ENCODE data around the gene DDAH1.

DDAH1 gene

GRCh38 chr1:85343213-85343611 is 121.7 kb downstream of the DDAH1 start:
- no peak overlapping the region for H3K27ac ChIP-seq
- TF ChIP-seq ZFX (IDR thresholded peaks at IDR 0.05) (no peak), CTCF (conservative IDR thresholded peaks at IDR 0.05) (no peak)

GRCh38 chr1:85342207-85342606 is 122.8 kb downstream of the DDAH1 start:
- TF ChIP-seq ZFX (IDR thresholded peaks at IDR 0.05) = no peak
- TF ChIP-seq CTCF (conservative IDR thresholded peaks at IDR 0.05) = no peak
- H3K27ac ChIP-seq = no peak overlapping the region

GRCh38 chr1:85340427-85340826 is 124.5 kb downstream of the DDAH1 start:
- TF ChIP-seq CTCF (conservative IDR thresholded peaks at IDR 0.05) (no peak), ZFX (IDR thresholded peaks at IDR 0.05) (no peak)
- H3K27ac ChIP-seq = no peak overlapping the region

- TF ChIP-seq CTCF (conservative IDR thresholded peaks at IDR 0.05) = no peak
- TF ChIP-seq ZFX (IDR thresholded peaks at IDR 0.05) = no peak
- no peak overlapping the region for H3K27ac ChIP-seq
These were observed 125.1 kb downstream of the DDAH1 start for GRCh38 chr1:85339656-85340399.

- TF ChIP-seq CTCF (conservative IDR thresholded peaks at IDR 0.05) (no peak), ZFX (IDR thresholded peaks at IDR 0.05) (no peak)
These were observed 125.9 kb downstream of the DDAH1 start for GRCh38 chr1:85339089-85339488.

GRCh38 chr1:85334962-85335361 is 130.0 kb downstream of the DDAH1 start:
- TF ChIP-seq CTCF (conservative IDR thresholded peaks at IDR 0.05) = no peak
- TF ChIP-seq ZFX (IDR thresholded peaks at IDR 0.05) = no peak
- H3K27ac ChIP-seq = no peak overlapping the region

More at GRCh38 chr1:85339089-85339488, 125.9 kb downstream of the DDAH1 start:
- H3K27ac ChIP-seq = no peak overlapping the region

GRCh38 chr1:85333186-85333585 is 131.8 kb downstream of the DDAH1 start:
- no peak overlapping the region for H3K27ac ChIP-seq
- TF ChIP-seq CTCF (conservative IDR thresholded peaks at IDR 0.05) (no peak), ZFX (IDR thresholded peaks at IDR 0.05) (no peak)
